SH-SY5Y (cell line): Measurements from ENCODE around the gene EGR4.

ENCODE experiments used
- GATA2 ChIP-seq: IDR thresholded peaks from 2 replicates; pipeline ENCODE4 v1.6.1; 2011; ENCODE audit warnings: mild to moderate bottlenecking, low read depth, low read length
- GATA3 ChIP-seq: IDR thresholded peaks from 2 replicates; pipeline ENCODE4 v1.6.1; 2011; ENCODE audit warnings: low read depth, mild to moderate bottlenecking, low read length, moderate library complexity

- TF ChIP-seq GATA2 (no peak), GATA3 (no peak)
Measured at GRCh38 chr2:73293534-73294171, at the start of gene EGR4.
